PFSK-1 (cell line): Measurements from ENCODE around the gene NSMCE1.

Source experiments
- FOXP2 ChIP-seq: optimal IDR thresholded peaks from 2 replicates; pipeline ENCODE3; 2011; ENCODE audit warnings: borderline replicate concordance, control low read depth, inconsistent platforms; ENCODE audit not compliant: insufficient read depth; ENCODE audit errors: extremely low read length, extremely low read depth
- POLR2AphosphoS5 ChIP-seq: IDR thresholded peaks from 2 replicates; pipeline ENCODE4 v1.6.1; 2012; ENCODE audit warnings: low read depth, mild to moderate bottlenecking, control low read depth, low read length, moderate library complexity
- SIN3A ChIP-seq: IDR thresholded peaks from 2 replicates; pipeline ENCODE4 v1.6.1; 2012; ENCODE audit warnings: mild to moderate bottlenecking, low read length, moderate library complexity, borderline replicate concordance; ENCODE audit not compliant: insufficient read depth
- TAF1 ChIP-seq: IDR thresholded peaks from 2 replicates; pipeline ENCODE4 v1.6.1; 2012; ENCODE audit warnings: low read length, control low read depth, borderline replicate concordance; ENCODE audit not compliant: insufficient read depth
- TF ChIP-seq, protein P1 (sequence below), 2 experiments: IDR thresholded peaks; 2 replicates each; pipeline versions ENCODE4 v1.6.1 to v1.8.0; 2011 to 2012; ENCODE audit warnings: low read depth in 2 of 2, low read length in 2 of 2, control low read depth in 1 of 2, inconsistent platforms in 1 of 2, mild to moderate bottlenecking in 1 of 2, moderate library complexity in 1 of 2; ENCODE audit not compliant: insufficient read depth in 1 of 2

DNA sequence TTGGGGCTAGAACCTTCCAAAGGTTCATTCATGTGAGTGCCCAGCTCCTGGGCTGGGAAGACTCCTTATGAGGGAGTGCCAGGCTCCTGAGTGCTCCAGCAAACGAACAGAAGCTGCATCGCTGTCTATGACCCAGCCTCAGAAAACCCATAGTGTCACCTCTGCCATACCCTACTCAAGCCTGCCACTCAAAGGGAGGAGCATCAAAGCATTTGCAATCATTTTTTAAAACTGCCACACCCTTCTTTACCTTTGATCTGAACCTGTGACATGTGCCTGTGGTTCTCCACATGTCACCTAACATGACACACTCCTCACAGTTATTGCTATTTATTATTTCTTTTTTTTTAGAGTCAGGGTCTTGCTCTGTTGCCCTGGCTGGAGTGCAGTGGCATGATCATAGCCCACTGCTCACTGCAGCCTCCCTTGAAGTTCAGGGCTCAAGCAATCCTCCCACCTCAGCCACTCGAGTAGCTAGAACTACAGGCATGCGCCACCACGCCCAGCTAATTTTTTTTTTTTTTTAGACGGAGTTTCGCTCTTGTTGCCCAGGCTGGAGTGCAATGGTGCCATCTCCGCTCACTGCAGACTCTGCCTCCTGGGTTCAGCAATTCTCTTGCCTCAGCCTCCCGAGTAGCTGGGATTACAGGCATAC lies 72.5 kb downstream of the NSMCE1 start:
- TF ChIP-seq, protein P1, sequence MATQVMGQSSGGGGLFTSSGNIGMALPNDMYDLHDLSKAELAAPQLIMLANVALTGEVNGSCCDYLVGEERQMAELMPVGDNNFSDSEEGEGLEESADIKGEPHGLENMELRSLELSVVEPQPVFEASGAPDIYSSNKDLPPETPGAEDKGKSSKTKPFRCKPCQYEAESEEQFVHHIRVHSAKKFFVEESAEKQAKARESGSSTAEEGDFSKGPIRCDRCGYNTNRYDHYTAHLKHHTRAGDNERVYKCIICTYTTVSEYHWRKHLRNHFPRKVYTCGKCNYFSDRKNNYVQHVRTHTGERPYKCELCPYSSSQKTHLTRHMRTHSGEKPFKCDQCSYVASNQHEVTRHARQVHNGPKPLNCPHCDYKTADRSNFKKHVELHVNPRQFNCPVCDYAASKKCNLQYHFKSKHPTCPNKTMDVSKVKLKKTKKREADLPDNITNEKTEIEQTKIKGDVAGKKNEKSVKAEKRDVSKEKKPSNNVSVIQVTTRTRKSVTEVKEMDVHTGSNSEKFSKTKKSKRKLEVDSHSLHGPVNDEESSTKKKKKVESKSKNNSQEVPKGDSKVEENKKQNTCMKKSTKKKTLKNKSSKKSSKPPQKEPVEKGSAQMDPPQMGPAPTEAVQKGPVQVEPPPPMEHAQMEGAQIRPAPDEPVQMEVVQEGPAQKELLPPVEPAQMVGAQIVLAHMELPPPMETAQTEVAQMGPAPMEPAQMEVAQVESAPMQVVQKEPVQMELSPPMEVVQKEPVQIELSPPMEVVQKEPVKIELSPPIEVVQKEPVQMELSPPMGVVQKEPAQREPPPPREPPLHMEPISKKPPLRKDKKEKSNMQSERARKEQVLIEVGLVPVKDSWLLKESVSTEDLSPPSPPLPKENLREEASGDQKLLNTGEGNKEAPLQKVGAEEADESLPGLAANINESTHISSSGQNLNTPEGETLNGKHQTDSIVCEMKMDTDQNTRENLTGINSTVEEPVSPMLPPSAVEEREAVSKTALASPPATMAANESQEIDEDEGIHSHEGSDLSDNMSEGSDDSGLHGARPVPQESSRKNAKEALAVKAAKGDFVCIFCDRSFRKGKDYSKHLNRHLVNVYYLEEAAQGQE (IDR thresholded peaks at IDR 0.05; ENCODE audit: insufficient read depth in 1 of 2, low read depth in 2 of 2, low read length in 2 of 2), result no peak
- TF ChIP-seq TAF1 (no peak), SIN3A (no peak), POLR2AphosphoS5 (no peak), FOXP2 (no peak)
